DMS153 (cell line): ENCODE data around the gene DNASE1L3.
"Not testable (repeated sequence)": the region's sequence is repeated elsewhere in the genome, so short reads cannot be mapped to it uniquely, and the experiment has no call there.

Experiments used
- DNase-seq: peaks from one replicate; lab custom pipeline; 2025; lab: John Stamatoyannopoulos, UW

The DNASE1L3 gene, protein sequence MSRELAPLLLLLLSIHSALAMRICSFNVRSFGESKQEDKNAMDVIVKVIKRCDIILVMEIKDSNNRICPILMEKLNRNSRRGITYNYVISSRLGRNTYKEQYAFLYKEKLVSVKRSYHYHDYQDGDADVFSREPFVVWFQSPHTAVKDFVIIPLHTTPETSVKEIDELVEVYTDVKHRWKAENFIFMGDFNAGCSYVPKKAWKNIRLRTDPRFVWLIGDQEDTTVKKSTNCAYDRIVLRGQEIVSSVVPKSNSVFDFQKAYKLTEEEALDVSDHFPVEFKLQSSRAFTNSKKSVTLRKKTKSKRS

DNA sequence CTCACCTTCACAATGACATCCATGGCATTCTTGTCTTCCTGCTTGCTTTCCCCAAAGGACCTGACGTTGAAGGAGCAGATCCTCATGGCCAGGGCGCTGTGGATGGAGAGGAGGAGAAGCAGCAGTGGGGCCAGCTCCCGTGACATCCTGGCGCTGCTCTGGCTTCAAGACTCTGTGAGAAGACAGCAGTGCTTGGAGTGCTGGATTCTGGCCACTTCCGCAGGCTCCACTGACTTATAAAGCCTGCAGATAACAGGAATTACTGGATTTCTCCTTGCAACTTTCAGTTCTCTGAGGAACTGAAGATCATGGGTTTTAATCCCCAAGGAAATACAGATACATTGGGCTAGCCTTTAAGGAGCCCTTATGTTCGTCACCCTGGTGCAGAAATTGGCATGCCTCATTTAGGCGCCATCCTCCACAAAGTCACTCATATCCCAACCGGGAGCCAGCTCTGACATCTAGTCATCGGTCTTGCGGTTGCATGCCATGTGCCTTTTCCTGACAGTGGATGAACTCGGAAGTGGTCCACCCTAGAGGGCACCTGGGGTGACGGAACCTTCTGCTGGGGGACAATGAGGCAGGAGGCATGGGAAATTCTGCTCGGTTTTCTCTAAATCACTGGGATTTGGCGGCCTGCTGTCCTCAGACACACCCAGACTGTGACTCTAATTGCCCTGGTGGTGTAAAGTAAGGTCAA lies at the start of gene DNASE1L3:
Gene DNASE1L3 (minus strand): TSS at position 212 of the 700 bp plus-strand sequence. CDS start 66 bp downstream, at position 146.
- DNase-seq, result no peak

DNA sequence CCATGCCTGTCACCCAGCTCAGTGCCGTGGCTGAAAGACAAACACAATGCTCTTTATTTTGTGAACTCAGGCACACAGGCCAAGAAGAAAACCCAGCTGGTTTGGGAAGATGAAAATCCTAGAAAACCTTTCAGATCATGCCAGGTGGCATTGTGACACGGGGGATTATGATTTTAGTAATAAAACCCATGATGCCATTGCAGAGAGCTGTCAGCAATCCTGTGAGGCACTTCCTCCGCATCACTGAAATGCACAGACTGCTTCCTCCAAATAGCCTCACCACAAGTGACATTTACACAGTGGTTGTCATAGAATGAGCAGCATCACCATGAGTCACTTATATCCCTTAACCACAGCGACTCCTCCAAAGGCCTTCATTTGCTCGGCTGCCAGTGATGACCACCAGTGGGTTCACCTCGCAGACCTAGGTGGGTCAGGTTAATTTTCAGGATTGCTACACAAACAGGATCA lies 49.5 kb upstream of the DNASE1L3 start:
- no peak for DNase-seq

GRCh38 chr3:58258392-58259055 lies 47.8 kb upstream of the DNASE1L3 start:
- DNase-seq, result no peak

DNA sequence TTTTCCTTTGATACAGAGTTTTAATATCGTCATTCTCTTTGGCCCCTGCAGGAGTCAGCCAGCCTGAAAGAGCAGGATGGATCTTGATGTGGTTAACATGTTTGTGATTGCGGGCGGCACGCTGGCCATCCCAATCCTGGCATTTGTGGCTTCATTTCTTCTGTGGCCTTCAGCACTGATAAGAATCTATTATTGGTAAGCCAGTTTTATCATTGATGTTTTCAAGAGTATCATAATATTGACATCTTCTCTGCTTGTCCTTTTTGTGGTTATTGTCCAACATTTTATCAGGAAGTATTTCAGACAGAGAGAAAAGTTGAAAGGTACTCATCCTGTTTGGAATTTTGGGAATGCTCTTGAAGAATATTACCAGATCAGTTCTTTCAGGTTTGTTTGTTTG lies 45.7 kb upstream of the DNASE1L3 start:
- no peak for DNase-seq

- no peak for DNase-seq
These were observed 45.3 kb upstream of the DNASE1L3 start for GRCh38 chr3:58256061-58256460.

DNA sequence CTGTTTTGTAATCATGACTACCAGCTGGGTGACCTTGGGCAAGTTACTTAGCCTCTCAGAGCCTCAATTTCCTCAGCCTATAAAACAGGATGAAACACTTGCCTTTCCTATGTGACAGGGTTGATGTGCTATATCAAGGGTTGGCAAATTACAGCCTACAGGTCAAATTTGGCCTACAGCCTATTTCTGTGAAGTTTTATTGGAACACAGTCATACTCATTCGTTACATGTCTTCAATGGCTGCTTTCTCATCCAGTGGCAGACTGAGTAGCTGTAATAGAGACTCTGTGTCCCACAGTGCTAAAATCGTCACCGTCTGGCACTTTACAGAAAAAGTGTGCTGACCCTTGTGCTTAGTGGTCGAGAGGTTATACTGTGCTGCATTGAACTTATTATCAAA lies 43.4 kb upstream of the DNASE1L3 start:
- DNase-seq, result no peak

DNA sequence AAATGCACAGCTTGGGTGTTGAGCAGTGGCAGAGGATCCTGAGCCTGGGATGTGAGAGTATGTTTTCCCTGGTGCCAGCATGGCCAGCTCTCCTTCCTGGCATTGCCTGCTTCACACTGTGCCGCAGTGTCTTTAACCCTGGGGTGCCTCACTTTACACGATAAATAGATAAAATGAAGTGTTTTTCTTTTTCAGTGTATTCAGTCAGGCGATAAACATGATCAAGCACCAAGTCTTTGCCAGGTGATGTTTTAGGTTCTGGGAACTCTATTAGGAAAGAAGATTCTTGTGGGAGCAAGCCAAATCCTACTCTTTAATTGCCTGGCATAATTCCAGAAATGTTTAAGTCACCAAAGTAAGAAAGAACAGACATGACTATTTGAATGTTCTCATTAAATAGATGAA lies 40.9 kb upstream of the DNASE1L3 start:
- no peak for DNase-seq

DNA sequence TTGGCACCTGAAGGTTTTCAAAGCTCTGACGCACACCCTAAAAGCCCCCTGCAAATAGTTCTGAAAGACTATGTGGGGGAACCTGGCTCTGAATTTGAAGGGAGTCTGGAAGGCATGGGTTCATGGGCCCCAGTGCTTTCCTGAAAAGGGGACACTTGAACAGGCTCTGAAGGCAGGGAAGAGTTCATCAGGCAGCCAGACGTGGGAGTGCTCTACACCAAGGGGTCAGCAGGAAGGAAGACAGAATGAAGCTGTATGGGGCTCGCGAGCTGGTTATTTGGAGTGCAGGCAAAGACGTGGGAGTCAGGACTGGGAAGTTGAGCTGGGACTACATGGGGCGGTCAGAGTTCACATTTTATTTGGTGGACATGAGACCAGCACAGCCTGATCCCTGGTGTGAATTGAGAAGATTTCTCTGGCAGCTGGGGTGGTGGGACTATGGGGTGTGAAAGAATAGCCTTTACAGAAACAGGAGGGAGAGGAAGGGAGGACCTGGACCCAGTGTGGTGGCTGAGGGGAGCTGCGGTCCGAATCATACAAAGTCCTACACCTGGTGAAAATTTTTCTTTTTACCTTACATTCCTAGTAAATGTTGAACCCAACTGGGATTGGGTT lies 39.4 kb upstream of the DNASE1L3 start:
- DNase-seq, result no peak

DNA sequence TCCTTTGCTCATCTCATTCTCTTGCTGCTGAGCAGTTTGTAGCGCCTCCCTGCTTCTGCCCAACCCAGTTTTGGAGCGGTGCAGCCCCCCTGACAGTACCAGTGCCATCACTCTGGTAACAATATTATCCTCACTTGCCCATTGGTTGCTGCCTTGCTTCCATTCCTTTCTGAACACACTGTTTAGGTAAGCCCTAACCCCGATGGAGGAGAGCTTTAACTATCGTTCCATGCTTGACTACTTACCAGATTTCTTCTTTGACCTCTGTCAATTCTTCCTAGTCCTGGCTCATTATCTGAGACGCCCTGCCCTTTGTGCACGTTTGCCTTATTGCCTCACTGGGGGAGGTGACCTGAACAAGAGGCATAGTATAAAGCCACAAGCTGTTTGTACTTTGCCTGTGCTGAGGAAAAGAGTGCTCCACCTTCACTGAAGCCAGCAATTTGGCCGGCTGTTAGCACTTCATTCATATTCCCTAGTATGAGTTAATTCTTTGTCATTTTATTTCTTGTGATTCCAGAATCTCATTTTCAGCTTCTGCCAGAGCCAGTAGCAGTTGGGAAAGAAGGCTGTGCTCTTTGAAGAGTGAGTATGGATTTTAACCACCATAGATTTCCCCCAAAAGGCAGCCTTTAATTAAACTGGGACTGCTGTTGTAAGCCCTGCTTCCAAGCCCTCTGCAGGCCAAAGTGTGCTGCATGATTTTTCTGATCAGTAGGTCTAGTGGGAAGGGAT lies 38.8 kb upstream of the DNASE1L3 start:
- no peak for DNase-seq

- no peak for DNase-seq
These were observed 35.6 kb upstream of the DNASE1L3 start for GRCh38 chr3:58246148-58247047.

- no peak for DNase-seq
These were observed 33.3 kb upstream of the DNASE1L3 start for GRCh38 chr3:58243976-58244585.

DNA sequence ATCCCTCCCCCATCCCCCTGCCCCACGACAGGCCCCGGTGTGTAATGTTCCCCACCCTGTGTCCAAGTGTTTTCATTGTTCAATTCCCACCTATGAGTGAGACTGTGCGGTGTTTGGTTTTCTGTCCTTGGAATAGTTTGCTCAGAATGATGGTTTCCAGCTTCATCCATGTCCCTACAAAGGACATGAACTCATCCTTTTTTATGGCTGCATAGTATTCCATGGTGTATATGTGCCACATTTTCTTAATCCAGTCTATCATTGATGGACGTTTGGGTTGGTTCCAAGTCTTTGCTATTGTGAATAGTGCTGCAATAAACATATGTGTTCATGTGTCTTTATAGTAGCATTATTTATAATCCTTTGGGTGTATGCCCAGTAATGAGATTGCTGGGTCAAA lies 32.1 kb upstream of the DNASE1L3 start:
- not testable (repeated sequence) for DNase-seq

DNA sequence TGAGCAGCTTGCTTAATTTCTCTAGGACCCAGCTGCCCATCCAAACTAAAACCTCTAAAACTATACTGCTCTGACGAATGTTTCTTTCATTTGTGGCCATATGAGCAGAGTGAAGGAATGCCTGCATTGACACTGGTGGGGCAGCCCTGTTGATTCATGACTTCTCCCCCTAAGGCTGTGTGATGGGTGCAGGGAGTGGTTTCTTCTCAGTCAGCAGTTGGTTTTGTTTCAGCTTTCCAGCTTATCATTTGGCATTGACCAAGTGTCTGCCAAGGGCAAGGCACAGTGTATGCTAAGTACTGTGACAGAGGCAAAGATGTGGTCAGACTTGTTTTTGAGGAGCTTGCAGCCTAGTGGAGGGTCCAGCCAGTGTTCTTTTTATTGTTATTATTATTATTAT lies 31.6 kb upstream of the DNASE1L3 start:
- no peak for DNase-seq

- no peak for DNase-seq
These were observed 30.7 kb upstream of the DNASE1L3 start for GRCh38 chr3:58241306-58242044.

GRCh38 chr3:58238830-58239229 lies 28.1 kb upstream of the DNASE1L3 start:
- DNase-seq, result no peak

DNA sequence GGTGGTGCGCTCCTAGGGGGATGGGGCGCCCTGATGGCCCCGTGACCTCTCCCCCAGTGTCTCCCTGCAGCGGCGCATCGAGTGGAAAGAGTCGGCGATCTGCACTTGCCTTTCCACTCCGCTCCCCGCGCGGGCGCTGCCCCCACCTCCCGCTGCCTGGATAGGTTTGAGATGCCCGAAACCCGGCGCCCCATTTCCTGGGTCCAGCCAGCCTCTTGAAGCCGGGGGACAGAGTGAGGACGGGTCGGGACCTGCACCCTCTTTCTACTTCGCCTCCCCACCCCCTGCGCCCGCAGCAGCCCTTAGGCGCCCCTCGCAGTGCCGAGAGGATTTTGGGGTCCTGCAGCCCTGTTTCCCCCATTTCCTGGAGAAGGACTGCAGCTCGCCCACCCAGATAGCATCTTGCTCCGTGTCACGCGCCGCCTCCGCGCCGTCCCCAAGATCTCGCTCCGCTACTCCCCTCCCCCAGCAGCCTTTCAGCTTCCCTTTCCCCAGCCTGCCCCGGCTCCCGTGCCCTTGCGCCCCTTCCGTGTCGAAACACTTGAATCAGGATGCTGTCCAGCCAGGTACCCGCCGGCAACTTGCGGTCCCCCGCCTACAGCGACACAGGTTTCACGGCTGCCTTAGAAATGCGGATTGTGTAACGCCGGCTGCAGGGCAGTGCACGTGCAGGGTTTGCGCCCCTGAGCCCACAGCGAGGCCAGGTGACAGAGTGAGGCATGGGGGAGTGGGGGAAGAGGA lies 27.3 kb upstream of the DNASE1L3 start:
- DNase-seq, result no peak

GRCh38 chr3:58237238-58237940 lies 26.6 kb upstream of the DNASE1L3 start, which contains the start of gene ABHD6:
ABHD6 (plus strand) TSS chr3:58237792; CDS start chr3:58256587, 18,795 bp downstream.
- DNase-seq, result no peak
